ENCODE measurements around the gene PRMT3. TPM values are rescaled to one million over a fixed set of nuclear protein-coding genes. Genes with fewer than 3 reads are reported as not detected.

Gene PRMT3
- total RNA-seq, 1 experiment from 2014 or later = 23.6 TPM

DNA sequence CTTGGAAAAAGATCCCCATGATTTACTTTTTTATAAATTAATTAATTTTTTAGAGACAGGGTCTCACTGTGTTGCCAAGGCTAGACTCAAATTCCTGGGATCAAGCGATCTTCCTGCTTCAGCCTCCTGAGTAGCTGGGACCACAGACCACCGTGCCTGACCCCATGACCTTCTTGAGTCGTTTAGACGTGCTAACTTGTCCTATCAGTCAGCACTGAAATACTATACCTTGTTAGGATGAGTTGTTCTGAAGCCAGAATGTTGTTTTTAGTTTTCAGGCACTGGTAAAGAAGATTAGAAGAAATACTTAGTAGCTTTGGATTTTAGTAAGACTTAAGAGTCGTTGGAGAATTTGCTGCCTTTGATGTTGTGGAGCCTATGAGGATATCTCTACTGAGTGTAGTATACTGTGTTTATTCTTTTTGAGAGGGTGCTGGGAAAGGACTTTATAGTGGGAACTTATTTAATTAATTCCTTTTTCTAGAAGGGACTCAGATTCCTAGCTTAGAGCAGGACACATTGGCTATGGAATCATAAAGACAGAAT is 15.4 kb upstream of the PRMT3 start:
- H3K27me3 ChIP-seq (ENCODE audit: insufficient read depth, low read depth) = no peaks in the 10 kb centered on the region
- peaks cover 23% of the 10 kb centered on the region for H3K79me2 ChIP-seq (ENCODE audit: low read depth)
- TF ChIP-seq EZH2 (IDR thresholded peaks at IDR 0.05; ENCODE audit: low read depth) (no peak), CTCF (conservative IDR thresholded peaks at IDR 0.05) (no peak)
- H4K20me1 ChIP-seq (ENCODE audit: insufficient read depth) = no peaks in the 10 kb centered on the region
- no TSS peak for BruUV-seq (replicated peaks)
- H3K4me3 ChIP-seq = no peak overlapping the region
- no peak overlapping the region for H3K27ac ChIP-seq
- H3K9me3 ChIP-seq (ENCODE audit: insufficient read depth, low read depth) = no peaks in the 10 kb centered on the region
- ChIA-PET POLR2A (ENCODE audit: unreplicated experiment) (no interaction called here), CTCF (no interaction called here)
- H3K9me2 ChIP-seq (ENCODE audit: insufficient read depth) = no peaks in the 10 kb centered on the region
- intact Hi-C loops (cut with micrococcal nuclease; ENCODE audit: unreplicated experiment) = no loop called here
- DNase-seq = no peak
- peaks cover 28% of the 10 kb centered on the region for H3K4me1 ChIP-seq (replicated peaks; ENCODE audit: insufficient read depth)
- peaks cover 16% of the 10 kb centered on the region for H3F3A ChIP-seq (ENCODE audit: insufficient read depth, low read depth)
- H3K36me3 ChIP-seq (ENCODE audit: low read depth) = peaks cover 35% of the 10 kb centered on the region
- no peak overlapping the region for H3K4me2 ChIP-seq
- H2AFZ ChIP-seq = no peak overlapping the region

- no peaks in the 10 kb centered on the region for H3K9me3 ChIP-seq (ENCODE audit: insufficient read depth, low read depth)
- no peak overlapping the region for H3K4me3 ChIP-seq
- H3K4me2 ChIP-seq = no peak overlapping the region
- H2AFZ ChIP-seq = no peak overlapping the region
- ChIA-PET POLR2A (ENCODE audit: unreplicated experiment) (interaction anchor here (0.6 kb wide), 1 partner anchor 659 kb away, joined by 3 read pairs; no protein-coding TSS in a partner anchor), CTCF (no interaction called here)
- H3K27me3 ChIP-seq (ENCODE audit: insufficient read depth, low read depth) = no peaks in the 10 kb centered on the region
- intact Hi-C loops (cut with micrococcal nuclease; ENCODE audit: unreplicated experiment) = no loop called here
- peaks cover 21% of the 10 kb centered on the region for H3K79me2 ChIP-seq (ENCODE audit: low read depth)
- BruUV-seq (replicated peaks) = no TSS peak
- no peaks in the 10 kb centered on the region for H3K9me2 ChIP-seq (ENCODE audit: insufficient read depth)
- H3K27ac ChIP-seq = no peak overlapping the region
- no peak for DNase-seq
- peaks cover 44% of the 10 kb centered on the region for H3K36me3 ChIP-seq (ENCODE audit: low read depth)
- peaks cover 18% of the 10 kb centered on the region for H3K4me1 ChIP-seq (replicated peaks; ENCODE audit: insufficient read depth)
- TF ChIP-seq CTCF (conservative IDR thresholded peaks at IDR 0.05) (no peak), EZH2 (IDR thresholded peaks at IDR 0.05; ENCODE audit: low read depth) (no peak)
- peaks cover 8% of the 10 kb centered on the region for H3F3A ChIP-seq (ENCODE audit: insufficient read depth, low read depth)
- no peaks in the 10 kb centered on the region for H4K20me1 ChIP-seq (ENCODE audit: insufficient read depth)
Measured at GRCh38 chr11:20373147-20373546, 14.4 kb upstream of the PRMT3 start.

DNA sequence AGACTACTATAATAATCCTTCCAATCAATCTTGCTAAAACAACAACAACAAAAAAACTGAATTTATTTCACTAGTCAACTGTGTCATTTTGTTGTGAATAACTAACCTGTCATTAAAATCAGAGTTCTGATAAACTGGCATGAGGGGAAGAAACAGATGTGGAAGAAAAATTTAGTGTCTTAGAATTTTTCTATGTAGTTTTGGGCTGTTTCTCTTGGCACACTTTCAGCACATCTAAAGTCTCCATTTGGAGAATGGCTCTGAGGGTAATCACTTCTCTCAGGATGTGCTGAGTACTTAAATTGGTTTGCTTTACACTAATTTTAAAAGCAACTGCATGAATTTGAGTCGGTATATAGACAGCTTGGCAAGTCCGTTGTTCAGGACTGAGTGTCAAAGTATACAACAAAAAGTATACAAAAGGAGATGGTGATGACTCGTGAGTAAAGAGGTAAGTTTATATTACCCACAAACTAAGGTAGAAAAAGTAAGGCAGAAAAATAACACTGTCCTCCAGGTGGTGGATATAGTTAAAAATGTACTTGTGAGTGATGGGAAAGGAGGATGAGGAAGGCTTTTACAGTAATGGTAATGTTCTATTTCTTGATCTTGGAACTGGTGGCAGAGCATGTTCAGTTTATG is 13.8 kb upstream of the PRMT3 start:
- Histone ChIP-seq H3K4me2 (no peak overlapping the region), H3K9me2 (ENCODE audit: insufficient read depth) (no peaks in the 10 kb centered on the region), H3K27me3 (ENCODE audit: insufficient read depth, low read depth) (no peaks in the 10 kb centered on the region), H3K9me3 (ENCODE audit: insufficient read depth, low read depth) (no peaks in the 10 kb centered on the region), H2AFZ (no peak overlapping the region), H3K36me3 (ENCODE audit: low read depth) (peaks cover 48% of the 10 kb centered on the region), H3K4me3 (no peak overlapping the region), H3F3A (ENCODE audit: insufficient read depth, low read depth) (peaks cover 5% of the 10 kb centered on the region; the same call in 1 of the 2 replicates), H3K4me1 (replicated peaks; ENCODE audit: insufficient read depth) (peaks cover 13% of the 10 kb centered on the region), H3K27ac (no peak overlapping the region), H4K20me1 (ENCODE audit: insufficient read depth) (no peaks in the 10 kb centered on the region), H3K79me2 (ENCODE audit: low read depth) (peaks cover 18% of the 10 kb centered on the region)
- no peak for TF ChIP-seq CTCF (conservative IDR thresholded peaks at IDR 0.05)
- TF ChIP-seq EZH2 (IDR thresholded peaks at IDR 0.05; ENCODE audit: low read depth) = no peak
- no TSS peak for BruUV-seq (replicated peaks)
- POLR2A ChIA-PET (ENCODE audit: unreplicated experiment) = no interaction called here
- no peak for DNase-seq
- CTCF ChIA-PET = no interaction called here
- intact Hi-C loops (cut with micrococcal nuclease; ENCODE audit: unreplicated experiment) = no loop called here

All from PC-9 (cell line).